Activated T-cell treated with anti-CD3 and anti-CD28 coated beads, Interleukin-2, amount 50 U/mL, for 24 hours (primary cell): Measurements from ENCODE around the gene TESPA1.
"Not testable (repeated sequence)": the region's sequence is repeated elsewhere in the genome, so short reads cannot be mapped to it uniquely, and the experiment has no call there.

Source experiments
- DNase-seq: peaks from one replicate; pipeline ENCODE4 v3.0.0-alpha.2; 2020
- H3K27ac Mint-ChIP-seq: 2 replicates; pipeline ENCODE4 v1.8.0; 2020; ENCODE audit warnings: mild to moderate bottlenecking, mixed read lengths
- H3K27me3 Mint-ChIP-seq: 2 replicates; pipeline ENCODE4 v1.8.0; 2020; ENCODE audit warnings: mixed read lengths
- H3K36me3 Mint-ChIP-seq: 2 replicates; pipeline ENCODE4 v1.8.0; 2020; ENCODE audit warnings: low read depth, mixed read lengths
- H3K4me1 Mint-ChIP-seq: 2 replicates; pipeline ENCODE4 v1.8.0; 2020; ENCODE audit warnings: low read depth, mixed read lengths
- H3K4me3 Mint-ChIP-seq: 2 replicates; pipeline ENCODE4 v1.8.0; 2020; ENCODE audit warnings: mild to moderate bottlenecking, moderate library complexity, mixed read lengths
- H3K9me3 Mint-ChIP-seq: 2 replicates; pipeline ENCODE4 v1.8.0; 2020; ENCODE audit warnings: mixed read lengths

TESPA1 gene

DNA sequence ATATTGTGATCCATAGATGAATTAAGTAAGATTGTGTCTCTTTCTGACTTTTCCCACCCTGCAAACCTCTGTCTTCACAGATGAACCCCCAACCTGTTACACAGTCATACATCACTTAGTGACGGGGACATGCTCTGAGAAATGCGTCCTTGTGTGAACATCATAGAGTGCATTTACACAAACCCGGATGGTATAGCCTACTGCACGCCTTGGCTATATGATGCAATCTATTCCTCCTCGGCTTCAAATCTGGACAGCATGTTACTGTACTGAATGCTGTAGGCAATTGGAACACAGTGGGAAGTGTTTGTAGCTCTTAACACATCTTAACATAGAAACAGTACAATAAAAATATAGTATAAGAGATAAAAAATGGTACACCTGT is 7.4 kb upstream of the TESPA1 start:
- DNase-seq: no peak
- peak overlapping the region; percentile 77 for H3K4me3 Mint-ChIP-seq
- H3K4me1 Mint-ChIP-seq: peaks cover 55% of the 10 kb centered on the region
- no peaks in the 10 kb centered on the region for H3K36me3 Mint-ChIP-seq
- peak overlapping the region; percentile 96 for H3K27ac Mint-ChIP-seq
- no peaks in the 10 kb centered on the region for H3K27me3 Mint-ChIP-seq
- H3K9me3 Mint-ChIP-seq: no peaks in the 10 kb centered on the region

DNA sequence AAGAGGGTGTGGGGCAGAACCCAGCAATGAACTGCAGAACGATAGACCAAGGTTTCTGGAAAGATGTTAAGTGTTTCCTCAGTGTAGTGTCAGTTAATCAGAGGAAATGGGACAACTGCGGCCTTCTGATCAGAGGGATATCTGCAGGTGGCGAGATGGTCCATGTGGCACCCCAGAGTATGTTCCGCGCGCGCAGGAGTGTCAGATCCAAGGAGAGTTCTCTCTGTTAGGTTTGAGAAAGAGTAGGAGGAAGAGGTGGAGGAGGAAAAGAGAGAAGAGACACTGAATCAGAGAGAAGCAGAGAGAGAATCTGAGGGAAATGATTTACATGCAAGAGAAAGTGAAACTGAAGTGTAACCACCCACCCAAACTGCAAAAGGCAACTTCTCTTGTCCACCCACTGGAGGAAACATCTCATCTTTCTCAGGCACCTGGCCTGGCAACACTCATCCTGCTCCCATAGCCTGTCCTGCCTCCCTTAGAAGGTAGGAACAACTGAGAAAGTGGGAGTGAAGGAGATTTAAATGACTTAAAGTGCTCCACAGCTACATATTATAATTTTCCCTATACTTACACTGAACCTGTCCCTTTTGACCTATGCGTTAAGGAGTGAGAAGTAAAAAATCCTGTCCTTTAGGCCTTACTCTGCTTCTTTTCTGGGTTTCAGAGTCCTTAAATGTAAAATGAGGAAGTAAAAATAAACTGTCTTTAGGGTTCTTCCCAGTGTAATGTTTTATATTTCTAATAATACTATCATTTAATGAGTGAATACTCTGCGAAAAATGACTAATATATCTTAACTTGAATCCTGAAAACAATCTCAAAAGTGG is 6.8 kb upstream of the TESPA1 start:
- H3K4me1 Mint-ChIP-seq: peaks cover 60% of the 10 kb centered on the region
- no peaks in the 10 kb centered on the region for H3K36me3 Mint-ChIP-seq
- no peaks in the 10 kb centered on the region for H3K9me3 Mint-ChIP-seq
- no peaks in the 10 kb centered on the region for H3K27me3 Mint-ChIP-seq
- H3K4me3 Mint-ChIP-seq: peak overlapping the region; percentile 77
- DNase-seq: peak; percentile 66
- H3K27ac Mint-ChIP-seq: peak overlapping the region; percentile 96

DNA sequence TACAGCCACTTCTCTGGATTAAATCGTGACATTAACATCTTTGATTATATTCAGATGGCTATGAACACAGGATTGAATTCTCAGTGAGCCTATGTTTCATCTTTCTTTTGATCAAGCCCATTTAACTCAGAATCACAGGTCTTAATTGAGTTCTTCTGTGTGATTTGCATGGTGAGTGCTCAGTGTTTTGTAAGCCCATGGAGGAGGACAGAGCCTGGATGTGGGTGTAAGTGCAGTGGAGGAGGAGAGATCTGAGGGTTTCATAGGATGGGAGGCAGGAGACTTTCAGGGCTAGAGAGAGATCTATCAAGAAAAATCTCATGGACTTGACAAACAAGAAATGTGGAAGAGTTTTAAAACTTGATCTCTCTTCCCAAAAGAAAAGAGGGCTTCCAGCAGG is 5.3 kb upstream of the TESPA1 start:
- Mint-ChIP-seq H3K4me1 (peaks cover 74% of the 10 kb centered on the region), H3K27me3 (no peaks in the 10 kb centered on the region), H3K36me3 (peaks cover 1% of the 10 kb centered on the region), H3K9me3 (no peaks in the 10 kb centered on the region), H3K27ac (peak overlapping the region; percentile 96), H3K4me3 (peak overlapping the region; percentile 77)
- DNase-seq: no peak

DNA sequence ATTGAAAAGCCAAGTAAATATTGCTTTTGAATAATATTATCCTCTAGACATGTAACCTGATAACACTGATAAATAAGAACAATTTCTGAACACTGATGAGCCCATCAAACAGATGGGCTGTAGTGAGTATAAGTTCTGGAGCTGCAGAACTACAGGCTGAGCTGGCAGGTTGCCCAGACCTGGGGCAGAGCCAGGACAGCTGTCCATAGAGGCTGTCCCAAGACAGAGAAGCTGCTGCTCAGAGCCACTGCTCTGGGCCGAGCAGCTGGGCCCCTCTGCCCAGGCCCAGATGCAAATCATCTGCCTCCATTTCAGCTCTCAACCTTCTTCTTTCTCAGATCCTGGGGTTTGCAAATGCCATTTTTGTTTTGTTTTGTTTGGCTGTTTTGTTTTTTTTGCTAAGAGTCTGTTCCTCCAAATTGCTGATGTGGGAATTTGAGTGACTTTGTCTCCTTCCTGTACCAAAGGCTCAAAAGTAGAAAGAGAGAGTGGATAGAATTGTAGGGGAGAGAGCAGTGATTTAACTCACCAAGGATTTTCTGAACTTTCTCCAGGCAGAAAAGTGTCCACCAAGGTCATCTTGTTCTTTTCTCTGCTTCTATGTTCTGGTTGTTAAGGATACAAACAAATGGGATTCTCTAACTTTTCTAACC is 4.0 kb upstream of the TESPA1 start:
- no peak overlapping the region for H3K4me3 Mint-ChIP-seq

DNA sequence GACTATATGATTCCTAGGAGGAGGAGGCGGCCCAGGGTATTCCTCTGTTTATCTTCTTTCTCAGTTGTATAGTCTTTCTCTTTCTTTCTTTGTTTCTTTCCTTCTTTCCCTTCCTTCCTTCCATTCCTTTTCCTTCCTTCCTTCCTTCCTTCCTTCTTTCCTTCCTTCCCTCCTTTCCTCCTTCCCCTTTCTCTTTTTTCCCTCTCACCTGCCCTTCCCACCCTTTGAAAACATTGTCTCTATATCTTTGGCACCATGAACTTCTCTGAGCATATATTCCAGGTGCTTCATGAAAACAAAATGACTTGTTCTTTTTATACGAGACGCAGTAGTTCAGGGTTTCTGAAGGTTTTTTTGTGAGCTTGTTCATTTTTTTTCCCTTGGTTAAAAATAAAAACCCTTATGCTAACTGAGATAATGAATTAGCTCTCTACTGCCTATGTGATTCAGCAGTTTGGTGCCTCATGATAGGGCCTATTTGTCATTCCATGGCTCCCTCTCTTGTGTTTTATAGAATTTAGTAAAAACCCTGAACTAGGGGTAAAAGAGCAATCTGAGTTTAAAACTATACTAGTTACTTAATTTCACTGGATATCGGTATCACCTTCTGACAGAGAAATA is 3.2 kb upstream of the TESPA1 start:
- peak overlapping the region; percentile 5 for H3K4me3 Mint-ChIP-seq
- no peaks in the 10 kb centered on the region for H3K27me3 Mint-ChIP-seq

More for the DNA sequence above, 4.0 kb upstream of the TESPA1 start:
- Mint-ChIP-seq H3K9me3 (no peaks in the 10 kb centered on the region), H3K36me3 (peaks cover 13% of the 10 kb centered on the region), H3K4me1 (peaks cover 83% of the 10 kb centered on the region), H3K27ac (peak overlapping the region; percentile 54), H3K27me3 (no peaks in the 10 kb centered on the region)
- DNase-seq: no peak

DNA sequence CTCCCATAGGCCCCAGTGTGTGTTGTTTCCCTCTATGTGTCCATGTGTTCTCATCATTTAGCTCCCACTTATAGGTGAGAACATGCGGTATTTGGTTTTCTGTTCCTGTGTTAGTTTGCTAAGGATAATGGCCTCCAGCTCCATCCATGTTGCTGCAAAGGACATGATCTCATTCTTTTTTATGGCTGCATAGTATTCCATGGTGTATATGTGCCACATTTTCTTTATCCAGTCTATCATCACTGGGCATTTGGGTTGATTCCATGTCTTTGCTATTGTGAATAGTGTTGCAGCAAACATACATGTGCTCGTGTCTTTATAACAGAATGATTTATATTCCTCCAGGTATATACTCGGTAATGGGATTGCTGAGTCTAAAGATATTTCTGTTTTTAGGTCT is 2.2 kb upstream of the TESPA1 start:
- H3K27me3 Mint-ChIP-seq, DNase-seq, H3K9me3 Mint-ChIP-seq, H3K4me3 Mint-ChIP-seq: not testable (repeated sequence)
- peaks cover 31% of the 10 kb centered on the region for H3K36me3 Mint-ChIP-seq
- peak overlapping the region; percentile 84 for H3K27ac Mint-ChIP-seq
- peaks cover 88% of the 10 kb centered on the region for H3K4me1 Mint-ChIP-seq

More for the DNA sequence above, 3.2 kb upstream of the TESPA1 start:
- peaks cover 85% of the 10 kb centered on the region for H3K4me1 Mint-ChIP-seq
- no peaks in the 10 kb centered on the region for H3K9me3 Mint-ChIP-seq
- DNase-seq: no peak
- peaks cover 21% of the 10 kb centered on the region for H3K36me3 Mint-ChIP-seq
- peak overlapping the region; percentile 72 for H3K27ac Mint-ChIP-seq

DNA sequence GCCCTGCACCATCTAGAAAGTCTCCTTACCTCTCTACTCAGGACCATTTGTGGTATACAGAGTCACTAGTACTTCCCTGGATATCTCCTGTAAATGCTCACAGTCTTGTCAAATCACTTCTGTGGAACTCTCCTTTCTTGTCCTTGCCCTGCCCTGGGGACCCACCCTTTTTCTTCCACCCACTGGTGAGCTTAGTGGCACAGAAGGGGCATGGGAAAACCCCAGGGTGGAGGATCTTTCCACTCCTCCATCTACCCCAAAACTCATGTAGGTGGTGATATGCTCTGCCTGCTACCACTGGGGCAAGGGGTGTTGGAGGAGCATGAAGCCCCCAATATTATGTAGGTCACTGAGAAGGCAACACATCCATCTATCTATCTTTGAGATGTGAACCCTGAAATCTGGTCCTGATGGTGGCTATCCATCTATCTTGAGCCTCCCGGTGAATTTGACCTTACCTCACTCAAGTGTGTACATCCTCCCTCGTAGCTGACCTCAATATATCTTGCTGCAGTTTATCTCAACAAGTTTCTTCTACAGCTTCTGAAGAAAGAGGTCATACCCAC is 943 bp downstream of the TESPA1 start:
- Mint-ChIP-seq H3K4me1 (peaks cover 82% of the 10 kb centered on the region), H3K4me3 (peak overlapping the region; percentile 84), H3K27ac (peak overlapping the region; percentile 97), H3K36me3 (peaks cover 60% of the 10 kb centered on the region), H3K27me3 (no peaks in the 10 kb centered on the region), H3K9me3 (no peaks in the 10 kb centered on the region)
- peak; percentile 55 for DNase-seq

DNA sequence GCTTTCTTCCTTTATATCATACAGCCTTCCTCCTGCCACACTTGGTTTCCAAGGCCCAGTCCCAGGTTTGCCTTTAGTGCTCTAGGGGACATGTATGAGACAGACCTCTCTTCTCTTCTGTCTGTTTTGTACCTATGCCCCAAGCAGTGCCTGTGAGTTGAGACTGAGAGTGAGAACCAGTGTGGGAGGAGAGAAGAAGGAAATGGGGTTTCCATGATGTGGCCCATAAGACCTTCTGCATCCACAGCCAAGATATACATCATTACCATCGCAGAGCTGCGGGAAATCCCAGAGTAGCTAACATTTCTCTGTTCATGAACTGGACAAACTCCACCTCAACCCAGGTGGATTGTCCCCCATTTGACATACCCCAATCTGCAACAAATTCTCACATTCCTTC is 2.8 kb downstream of the TESPA1 start:
- Mint-ChIP-seq H3K27me3 (no peaks in the 10 kb centered on the region), H3K36me3 (peaks cover 78% of the 10 kb centered on the region), H3K27ac (peak overlapping the region; percentile 97), H3K4me3 (peak overlapping the region; percentile 84), H3K4me1 (peaks cover 86% of the 10 kb centered on the region), H3K9me3 (no peaks in the 10 kb centered on the region)
- peak; percentile 57 for DNase-seq

DNA sequence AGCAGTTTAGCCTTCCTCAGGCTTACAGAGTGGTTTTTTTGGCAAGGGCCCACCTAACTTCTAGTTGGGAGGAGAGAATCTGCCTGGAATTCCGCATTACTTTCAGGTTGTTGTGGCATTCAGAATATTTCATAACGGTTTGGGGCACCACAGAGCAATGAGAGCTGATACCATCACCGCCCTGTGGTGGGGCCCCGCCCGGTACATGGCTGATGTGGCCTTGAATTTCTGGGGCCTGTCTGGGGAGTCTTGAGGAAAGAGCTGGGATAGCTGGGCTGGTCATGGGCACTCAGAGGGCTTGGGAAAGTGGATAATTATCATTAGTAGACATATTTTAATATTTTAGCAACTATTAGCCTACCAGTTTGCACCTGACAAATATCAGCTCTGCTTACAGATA is 4.2 kb downstream of the TESPA1 start:
- DNase-seq: no peak
- peaks cover 88% of the 10 kb centered on the region for H3K4me1 Mint-ChIP-seq
- H3K36me3 Mint-ChIP-seq: peaks cover 92% of the 10 kb centered on the region
- peak overlapping the region; percentile 84 for H3K4me3 Mint-ChIP-seq
- H3K9me3 Mint-ChIP-seq: no peaks in the 10 kb centered on the region
- no peaks in the 10 kb centered on the region for H3K27me3 Mint-ChIP-seq
- H3K27ac Mint-ChIP-seq: peak overlapping the region; percentile 97

DNA sequence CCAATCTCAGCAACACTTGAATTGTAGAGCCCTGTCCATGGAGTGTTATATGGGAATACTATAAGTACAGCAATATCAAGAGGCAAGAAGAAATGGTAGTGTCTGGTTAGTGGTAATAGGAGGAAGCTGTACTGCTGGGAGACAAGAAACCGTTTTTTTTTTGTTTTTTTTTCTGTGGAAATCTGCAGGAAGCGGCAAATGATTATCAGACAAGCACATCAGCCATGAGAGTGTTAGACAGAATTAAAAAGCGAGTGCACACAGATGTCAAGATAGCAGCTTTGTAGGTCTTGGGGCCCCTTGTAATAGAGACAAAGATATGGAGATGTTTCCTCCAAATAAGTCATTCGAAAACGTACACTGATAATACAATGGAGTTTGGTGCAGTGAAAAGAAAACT is 6.7 kb downstream of the TESPA1 start:
- Mint-ChIP-seq H3K27me3 (no peaks in the 10 kb centered on the region), H3K27ac (peak overlapping the region; percentile 89), H3K4me3 (peak overlapping the region; percentile 84), H3K36me3 (peaks cover 97% of the 10 kb centered on the region), H3K4me1 (peaks cover 94% of the 10 kb centered on the region), H3K9me3 (no peaks in the 10 kb centered on the region)
- no peak for DNase-seq

DNA sequence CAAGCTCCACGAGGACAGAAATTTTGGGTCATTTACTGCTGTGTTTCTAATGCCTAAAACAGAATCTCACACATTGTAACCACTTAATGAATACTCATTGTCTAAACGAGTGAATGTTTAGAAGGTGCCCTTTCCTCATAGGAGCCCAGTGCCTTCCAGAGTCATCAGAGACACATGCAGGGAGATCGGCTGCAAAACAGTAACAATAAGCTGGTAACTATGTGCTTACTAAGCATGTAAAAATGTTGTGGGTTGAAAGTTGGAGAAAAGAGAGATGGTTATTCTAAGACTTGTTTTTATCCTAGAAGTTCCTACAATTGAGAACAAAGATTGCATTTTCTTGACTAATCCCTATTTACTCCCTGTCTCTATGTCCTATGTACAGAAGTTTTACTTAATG is 7.4 kb downstream of the TESPA1 start:
- Mint-ChIP-seq H3K9me3 (no peaks in the 10 kb centered on the region), H3K27me3 (no peaks in the 10 kb centered on the region), H3K4me3 (peak overlapping the region; percentile 84), H3K36me3 (peaks cover 97% of the 10 kb centered on the region), H3K4me1 (peaks cover 93% of the 10 kb centered on the region), H3K27ac (peak overlapping the region; percentile 89)
- DNase-seq: no peak

DNA sequence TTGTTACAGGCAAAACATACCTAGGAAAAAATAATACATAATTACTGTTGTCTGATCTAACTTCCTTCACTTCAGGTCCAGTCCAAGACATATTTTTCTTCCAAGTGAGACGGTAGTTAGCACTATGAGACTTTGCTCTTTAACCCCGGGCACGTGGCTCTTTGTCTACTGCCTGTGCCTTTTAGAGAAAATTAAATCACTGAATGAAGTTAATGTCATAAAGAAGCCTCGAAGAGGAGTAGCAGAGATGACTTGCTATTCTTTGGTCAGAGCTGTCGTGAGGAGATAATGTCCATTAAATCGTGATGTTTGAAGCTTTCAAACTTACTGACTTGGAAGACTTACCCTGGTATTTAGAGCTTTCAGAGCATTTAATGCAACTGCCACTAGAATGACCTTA is 8.7 kb downstream of the TESPA1 start:
- Mint-ChIP-seq H3K9me3 (no peaks in the 10 kb centered on the region), H3K36me3 (peaks cover 97% of the 10 kb centered on the region), H3K4me3 (peak overlapping the region; percentile 84), H3K27ac (peak overlapping the region; percentile 89), H3K4me1 (peaks cover 93% of the 10 kb centered on the region), H3K27me3 (no peaks in the 10 kb centered on the region)
- no peak for DNase-seq

DNA sequence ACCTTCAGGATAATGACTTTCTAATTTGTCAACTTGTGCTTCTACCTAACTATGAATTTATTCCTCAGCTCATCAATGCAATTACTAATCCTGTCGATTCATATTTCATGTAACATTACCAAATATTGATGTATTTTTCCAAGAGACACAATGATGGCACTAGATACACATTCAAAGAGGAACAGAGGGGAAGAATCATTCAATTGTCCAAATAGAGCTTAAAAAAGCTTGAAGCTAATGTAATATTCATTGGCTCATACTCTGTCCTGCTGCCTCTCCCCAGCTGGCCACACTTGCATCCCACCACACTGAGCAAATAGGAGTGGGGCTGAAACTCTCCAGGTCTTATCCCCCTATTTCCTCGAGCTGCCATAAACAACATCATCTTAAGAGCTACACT is 9.3 kb downstream of the TESPA1 start:
- Mint-ChIP-seq H3K4me3 (peak overlapping the region; percentile 24), H3K27ac (peak overlapping the region; percentile 70)

DNA sequence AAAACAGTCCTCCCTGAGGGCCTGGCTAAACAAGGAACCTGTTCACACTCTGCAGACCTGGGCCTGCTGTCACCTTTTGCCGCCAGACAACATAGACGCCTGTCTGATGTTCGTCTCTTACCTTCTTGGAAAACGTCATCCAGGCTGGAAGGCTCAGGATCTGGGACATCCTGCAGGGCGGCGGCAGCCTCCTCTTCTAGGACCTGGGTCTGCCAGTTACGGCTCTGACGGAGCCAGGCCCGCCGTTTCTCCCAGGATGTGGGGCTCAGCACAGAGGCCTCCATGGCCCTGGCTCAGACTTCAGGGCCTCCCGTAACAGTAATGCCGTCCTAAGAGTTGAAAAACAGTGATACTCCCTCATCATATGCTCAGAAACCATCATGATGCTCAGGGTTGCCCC is 10.3 kb downstream of the TESPA1 start:
- peak overlapping the region; percentile 70 for H3K27ac Mint-ChIP-seq
- H3K36me3 Mint-ChIP-seq: peaks cover 93% of the 10 kb centered on the region
- no peak for DNase-seq
- H3K4me1 Mint-ChIP-seq: peaks cover 92% of the 10 kb centered on the region
- H3K27me3 Mint-ChIP-seq: no peaks in the 10 kb centered on the region
- H3K9me3 Mint-ChIP-seq: no peaks in the 10 kb centered on the region
- peak overlapping the region; percentile 11 for H3K4me3 Mint-ChIP-seq

More for the DNA sequence above, 9.3 kb downstream of the TESPA1 start:
- Mint-ChIP-seq H3K9me3 (no peaks in the 10 kb centered on the region), H3K4me1 (peaks cover 96% of the 10 kb centered on the region), H3K36me3 (peaks cover 98% of the 10 kb centered on the region), H3K27me3 (no peaks in the 10 kb centered on the region)
- DNase-seq: no peak
